Suppressor macrophage (primary cell): Measurements from ENCODE around the gene PLXNB3.
"Not testable (repeated sequence)": the region's sequence is repeated elsewhere in the genome, so short reads cannot be mapped to it uniquely, and the experiment has no call there.

Experiments used
- DNase-seq, 4 experiments: peaks; one replicate each; pipeline ENCODE4 v3.0.0-alpha.2; 2020 to 2022

The PLXNB3 gene

DNA sequence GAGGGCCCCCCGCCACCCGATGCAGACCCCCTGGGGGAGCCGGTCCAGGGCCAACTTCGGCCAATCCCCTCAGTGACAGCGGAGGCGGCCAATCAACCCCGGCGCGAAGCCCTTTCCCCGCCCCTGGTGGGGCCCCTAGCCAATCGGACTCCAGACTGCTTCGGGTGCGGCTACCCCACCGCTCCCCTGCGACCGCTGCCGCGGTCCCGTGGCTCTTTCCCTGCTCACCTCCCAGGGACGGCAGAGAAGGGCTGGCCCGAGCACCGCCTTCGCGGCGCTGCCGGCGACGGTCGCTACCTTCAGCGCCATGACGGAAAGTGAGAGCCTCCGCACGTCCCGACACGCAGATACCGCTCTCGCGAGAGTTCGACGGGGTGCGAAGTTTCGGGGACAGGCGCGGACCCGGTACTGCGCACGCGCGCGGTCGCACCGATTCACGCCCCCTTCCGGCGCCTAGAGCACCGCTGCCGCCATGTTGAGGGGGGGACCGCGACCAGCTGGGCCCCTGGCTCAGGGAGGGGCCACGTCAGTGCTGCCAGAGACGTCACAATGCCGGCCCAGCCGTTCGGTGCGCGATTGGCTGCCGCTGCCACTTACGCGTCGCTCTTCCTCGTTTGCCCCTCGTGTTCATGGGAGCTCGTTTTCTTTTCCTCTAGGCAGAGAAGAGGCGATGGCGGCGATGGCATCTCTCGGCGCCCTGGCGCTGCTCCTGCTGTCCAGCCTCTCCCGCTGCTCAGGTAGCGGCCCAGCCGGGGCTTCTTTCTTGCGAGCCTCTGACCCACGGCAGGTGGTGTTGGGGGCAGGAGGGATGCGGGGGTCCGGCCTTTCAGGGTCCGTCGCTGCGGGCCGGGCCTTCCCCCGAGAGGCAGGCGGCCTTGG lies 30.2 kb downstream of the PLXNB3 start, which contains the start of the genes IDH3G and SSR4:
IDH3G (minus strand) TSS at position 358 of the 879 bp plus-strand sequence; CDS start at position 309, 49 bp downstream.
SSR4 (plus strand) TSS at position 651 of the 879 bp plus-strand sequence; CDS start at position 671, 20 bp downstream.
- DNase-seq = peak; percentile 95 to 97 (median 96)

DNA sequence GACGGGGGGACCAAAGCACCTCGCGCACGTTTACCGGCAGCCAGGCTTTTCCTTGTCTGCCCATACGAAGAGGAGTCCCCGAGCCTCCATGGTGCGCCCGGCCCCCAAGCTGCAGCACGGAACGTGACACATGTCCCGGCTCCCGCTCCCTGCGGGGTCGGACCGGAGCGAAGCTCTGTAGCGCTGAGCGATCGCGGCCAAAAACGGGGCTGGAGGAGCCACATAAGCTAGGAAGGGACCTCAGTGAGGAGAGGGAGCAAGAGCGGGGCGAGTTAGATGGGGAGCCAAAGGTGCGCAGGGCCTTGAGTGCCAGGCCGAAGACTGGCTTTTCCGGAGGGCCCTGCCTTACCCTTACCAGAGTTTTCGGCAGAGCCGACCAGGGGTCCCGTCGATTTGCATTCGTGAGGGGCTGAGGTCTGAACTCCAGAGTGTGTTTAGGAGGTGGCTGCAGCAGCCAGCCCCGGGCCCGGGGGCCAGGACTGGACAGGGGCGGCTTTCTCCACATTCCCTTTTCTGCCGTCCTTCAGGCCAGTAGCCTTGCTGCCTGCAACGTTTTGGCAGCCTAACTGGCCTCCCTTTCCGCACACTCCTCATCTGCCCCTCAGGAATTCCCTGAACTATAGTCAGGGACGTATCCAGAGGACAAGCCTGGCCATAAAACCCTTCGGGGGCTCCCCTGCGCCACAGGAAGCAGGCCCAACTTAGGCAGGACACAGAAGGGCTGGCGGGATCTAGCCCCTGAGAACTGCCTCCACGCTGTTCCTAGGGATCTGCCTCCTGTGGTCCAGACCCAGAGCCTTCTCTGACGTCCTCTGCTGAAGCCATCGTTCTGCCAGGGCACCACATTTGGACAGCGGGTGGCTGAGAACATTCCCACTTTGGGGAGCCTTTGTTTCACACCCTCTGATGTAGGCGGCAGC lies 31.1 kb downstream of the PLXNB3 start:
- peak in 3 of 4 experiments; percentile 9 to 35 (median 23) for DNase-seq

DNA sequence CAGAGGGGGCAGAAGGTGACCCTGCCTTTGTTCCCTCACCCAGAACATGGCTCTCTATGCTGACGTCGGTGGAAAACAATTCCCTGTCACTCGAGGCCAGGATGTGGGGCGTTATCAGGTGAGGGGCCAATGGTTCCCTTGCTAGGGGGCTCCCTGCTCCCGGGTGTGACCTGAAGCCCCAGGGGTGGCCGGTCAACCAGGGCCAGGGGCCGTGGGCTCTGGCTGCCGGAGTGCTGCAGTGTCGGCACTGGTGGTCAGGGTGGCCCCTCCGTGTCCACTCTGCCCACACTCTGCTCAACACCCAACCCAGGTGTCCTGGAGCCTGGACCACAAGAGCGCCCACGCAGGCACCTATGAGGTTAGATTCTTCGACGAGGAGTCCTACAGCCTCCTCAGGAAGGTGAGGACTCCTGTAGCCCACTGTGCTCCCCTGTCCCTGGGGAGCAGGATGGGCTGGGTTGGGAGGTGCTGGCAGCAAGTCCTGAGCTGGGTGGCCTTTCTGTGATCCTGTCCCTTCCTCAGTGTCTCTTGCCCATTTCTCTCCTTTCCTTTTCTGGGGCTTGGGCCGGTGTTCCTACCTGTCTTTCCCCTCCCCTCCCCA lies 33.5 kb downstream of the PLXNB3 start:
- no peak for DNase-seq

DNA sequence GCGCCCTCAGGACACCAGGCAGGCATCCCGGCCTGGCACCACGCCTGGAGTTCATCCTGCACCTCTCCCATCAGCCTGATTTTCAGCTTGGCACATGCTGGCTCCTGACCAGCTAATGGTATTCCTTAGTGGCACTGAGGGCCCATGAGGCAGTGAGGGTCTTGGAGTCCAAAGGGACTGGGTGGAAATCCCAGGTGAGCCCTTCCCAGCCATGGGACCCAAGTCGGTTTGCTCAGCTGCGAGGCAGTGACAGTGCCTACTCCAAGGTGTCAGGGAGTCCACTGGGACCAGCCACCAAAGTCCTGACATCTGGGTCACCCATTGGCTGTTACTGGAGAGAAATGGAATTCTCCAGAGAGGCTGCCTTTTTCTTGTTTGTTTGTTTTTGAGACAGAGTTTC lies 35.3 kb downstream of the PLXNB3 start:
- no peak for DNase-seq

DNA sequence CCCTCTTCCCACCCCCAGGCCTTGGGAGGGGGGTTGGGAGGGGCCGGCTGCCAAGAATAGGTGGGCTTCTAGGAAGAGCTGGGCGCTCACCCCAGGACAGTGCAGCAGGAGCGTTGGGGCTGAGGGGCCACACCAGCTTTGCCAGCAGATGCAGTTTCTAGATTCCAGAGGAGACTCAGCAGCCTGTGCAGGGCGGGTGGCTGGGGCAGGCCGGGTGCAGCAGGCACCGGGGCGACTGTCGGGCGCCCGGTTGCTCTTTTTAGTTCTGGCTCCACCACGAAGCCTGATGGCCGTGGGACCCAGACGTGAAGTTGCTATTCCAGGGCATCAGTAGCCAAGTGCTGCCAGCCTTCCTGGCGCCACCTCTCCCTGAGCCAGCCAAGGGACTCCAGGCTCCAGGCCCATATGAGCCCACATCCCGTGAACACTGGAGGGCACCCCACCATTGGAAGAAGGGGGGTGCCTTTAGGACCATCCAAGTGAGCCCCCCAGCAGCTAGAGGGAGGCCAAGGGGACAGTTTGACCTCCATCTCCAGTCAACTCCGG lies 36.2 kb downstream of the PLXNB3 start:
- no peak for DNase-seq

DNA sequence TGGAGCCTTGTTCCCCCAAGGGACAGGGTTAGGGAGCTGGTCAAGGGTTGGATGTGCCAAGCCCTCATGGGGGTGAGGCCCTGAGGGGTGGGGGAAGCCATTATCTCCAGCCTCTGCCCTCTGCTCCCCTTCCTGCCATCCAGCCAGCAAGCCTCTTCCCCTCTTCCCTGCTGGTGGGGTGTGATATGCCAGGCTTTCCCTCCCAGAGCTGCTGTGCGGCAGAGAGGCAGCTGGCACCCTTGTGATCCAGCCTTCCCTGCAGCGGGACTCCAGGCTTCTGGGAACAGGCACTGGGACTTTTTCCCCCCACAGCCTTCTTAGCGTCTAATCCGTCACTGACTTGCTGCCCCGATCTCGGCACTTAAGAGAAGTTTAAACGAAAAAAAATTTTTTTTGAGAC lies 36.7 kb downstream of the PLXNB3 start:
- DNase-seq = no peak

DNA sequence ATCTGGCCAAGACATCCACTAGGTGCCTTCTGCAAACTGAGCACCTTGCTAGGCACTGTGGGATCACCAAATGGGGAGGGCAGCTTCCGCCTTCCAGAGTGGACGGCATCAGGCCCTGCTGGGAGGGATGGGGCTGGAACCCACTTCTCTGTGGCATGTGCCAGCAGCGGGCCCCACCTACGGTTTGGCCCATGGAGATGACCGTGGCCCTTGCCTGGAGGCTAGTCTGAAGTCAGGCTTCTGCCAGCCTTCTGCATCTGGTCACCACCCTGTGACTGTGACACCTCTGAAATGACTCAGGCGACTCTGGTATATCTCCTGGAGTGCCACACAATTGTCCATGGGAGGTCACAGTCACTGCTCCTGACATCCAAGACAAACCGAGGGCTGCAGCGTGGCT lies 37.6 kb downstream of the PLXNB3 start:
- DNase-seq = peak; percentile 24 to 65 (median 52)

DNA sequence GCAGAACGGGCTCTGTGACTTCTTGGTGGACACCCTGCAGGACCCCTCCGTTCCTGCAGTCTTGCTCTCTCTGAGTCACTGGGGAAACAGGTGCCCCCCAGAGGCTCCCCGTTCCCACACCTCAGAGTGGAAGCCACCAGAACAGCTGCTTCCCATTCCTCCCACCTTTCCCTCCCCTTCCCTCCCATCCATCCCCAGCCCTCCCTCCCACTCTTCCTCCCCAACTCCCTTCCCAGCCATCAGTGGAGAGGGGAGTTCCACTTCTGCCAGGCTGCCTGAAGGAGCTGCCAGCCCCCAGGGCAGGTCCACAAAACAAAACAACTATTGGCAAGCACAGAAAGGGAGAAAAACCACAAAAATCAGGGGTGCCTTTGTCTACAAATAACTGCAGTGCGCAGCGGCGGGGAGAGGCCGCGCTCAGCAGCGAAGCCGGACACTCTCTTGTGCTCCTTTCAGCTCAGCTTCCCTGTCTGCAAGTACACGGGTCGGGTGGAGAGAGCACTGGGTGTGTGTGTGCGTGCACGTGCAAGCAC lies 38.5 kb downstream of the PLXNB3 start:
- no peak for DNase-seq

DNA sequence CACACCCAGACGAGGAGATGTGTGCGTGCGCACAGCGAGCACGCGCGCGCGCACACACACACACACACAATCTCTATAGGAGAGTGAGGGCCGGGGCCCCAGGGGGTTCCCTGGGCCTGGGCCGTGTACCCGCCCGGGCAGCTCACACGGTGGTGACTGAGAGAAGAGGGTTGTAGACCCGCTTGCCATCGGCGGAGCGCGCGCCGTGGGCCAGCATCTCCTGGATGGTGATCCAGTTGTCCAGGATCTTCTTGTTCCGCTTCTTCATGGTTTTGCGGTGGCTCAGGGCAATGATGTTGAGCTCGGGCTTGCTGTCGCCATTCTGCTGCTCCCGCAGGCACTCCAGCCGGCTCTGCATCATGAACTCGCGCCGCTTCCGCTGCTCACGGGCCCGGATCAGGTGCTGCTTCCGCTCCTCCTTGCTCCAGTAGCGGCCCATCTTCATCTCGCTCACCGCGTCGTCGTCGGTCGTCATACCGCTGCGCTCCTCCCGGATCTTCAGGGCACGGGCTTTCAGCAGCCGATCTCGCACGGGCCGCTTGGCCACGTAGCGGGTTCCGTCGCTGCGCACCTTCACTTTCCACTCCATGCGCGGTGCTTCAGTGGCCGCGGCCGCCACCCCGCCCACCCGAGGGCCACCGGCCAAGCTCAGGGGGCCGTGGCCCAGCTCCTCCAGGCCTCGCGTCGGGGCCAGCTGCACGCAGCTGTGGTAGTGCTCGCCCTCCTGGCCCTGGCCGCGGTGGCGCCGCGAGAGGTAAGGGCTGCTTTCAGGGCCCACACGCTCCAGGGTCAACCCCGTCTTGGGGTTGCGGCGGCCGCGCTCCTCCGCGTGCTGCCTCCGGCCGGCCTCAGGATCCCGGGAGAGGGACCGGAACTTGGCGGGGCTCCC lies 39.4 kb downstream of the PLXNB3 start:
- DNase-seq = no peak

DNA sequence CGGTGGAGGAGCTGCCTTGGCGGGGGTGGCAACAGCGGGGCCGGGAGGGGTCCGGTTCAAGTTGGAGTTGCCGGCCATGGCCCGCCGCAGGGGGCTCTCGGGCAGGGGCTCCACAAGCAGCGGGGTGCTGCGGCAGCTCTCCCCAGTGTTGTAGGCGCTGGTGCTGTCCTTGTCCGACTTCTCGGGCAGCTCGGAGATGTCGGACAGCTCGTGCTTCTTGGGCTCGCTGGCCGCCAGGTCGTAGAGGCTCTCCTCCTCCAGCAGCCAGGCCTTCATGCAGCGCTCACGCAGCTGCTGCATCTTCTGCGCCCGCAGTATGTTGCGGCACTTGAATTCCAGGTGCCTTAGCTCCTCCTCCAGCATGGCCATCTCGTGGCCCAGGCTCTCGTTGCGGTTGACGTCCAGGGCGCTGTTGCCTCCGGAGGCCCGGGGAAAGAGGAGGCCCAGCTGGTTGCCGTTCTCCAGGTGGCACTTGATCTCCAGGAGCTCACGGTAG lies 40.1 kb downstream of the PLXNB3 start:
- no peak for DNase-seq

DNA sequence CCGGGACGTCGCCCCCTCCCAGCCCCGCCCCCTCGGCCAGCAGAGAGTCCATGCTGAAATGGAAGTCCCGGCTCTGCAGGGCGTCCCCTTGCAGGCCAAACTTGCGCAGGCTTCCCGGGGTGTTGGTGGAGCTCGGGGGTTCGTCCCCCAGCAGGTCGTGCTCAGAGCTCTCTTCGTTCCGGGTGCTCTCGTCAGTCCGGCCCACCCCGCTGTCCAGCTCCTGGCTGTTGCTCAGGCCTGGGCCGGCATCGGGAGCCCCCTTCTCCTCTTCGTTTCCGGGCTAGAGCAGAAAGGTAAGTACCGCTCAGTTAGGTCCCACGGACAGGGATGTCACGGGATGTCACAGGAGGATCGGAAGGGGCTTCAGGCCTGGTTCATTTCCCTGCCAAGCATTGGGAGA lies 40.6 kb downstream of the PLXNB3 start:
- no peak for DNase-seq

DNA sequence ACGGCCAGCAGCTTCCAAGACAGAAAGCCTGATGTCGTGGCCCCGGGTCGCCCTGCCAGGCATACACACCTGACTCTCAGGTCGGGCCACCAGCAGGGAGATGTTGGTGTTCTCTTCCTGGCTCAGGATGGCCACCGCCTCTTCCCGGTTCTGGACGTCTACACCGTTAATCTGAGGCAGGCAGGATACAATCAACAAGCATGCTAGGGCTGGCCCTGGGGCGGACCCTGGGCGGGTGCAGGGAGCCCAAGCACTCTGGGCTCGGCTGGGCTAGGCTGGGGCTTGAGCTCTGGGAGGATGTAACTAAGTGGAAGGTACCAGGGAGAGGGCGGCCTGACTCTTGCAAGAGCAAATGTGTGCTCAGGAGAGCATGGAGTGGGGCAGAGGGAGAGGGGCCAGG lies 41.4 kb downstream of the PLXNB3 start:
- no peak for DNase-seq

DNA sequence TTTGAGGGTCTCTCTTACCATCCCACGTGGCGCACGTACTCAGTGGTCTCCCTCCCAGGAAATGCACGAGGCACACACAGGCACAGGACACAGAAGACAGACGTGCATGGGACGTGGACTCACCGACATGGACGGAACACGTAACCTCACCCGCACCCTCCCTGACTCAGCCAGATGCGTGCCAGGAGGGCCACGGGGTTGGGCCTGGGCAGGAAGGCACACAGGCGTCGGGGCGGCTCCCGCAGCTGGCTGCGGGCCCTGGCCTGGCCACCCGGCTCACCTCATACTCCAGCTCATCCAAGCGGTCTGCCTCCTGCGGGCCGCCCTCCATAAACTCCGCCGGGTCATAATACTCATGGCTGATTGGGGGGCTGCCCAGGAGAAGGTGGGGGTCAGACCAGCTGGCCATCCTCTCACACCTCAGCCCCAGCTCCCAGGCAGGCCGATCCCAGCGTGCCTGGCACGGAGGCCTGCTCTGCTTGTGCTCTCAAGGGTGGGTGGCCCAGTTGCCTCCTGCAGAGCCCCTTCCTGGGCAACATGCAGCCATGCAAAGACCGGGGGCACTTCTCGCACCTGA lies 43.0 kb downstream of the PLXNB3 start:
- DNase-seq = no peak

DNA sequence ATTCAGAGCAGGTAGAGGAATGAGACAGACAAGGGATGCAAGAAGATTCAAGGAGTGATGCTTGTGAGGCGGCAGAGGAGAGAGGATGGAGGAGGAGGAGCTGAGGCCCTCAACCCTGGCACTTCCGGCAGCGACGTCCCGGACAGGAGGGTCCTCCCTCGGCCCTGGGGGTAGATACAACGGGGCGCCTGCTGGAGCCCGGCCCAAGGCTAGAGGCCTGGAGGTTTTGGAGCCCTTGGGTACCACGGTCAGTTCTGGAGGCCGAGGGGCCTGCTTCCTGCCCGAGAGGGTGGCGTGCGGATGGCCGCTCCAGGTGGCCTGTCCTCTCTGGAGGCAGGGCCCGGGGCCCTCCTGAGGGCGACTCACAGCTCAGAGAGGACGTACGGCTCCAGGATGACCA lies 43.9 kb downstream of the PLXNB3 start:
- DNase-seq = no peak

DNA sequence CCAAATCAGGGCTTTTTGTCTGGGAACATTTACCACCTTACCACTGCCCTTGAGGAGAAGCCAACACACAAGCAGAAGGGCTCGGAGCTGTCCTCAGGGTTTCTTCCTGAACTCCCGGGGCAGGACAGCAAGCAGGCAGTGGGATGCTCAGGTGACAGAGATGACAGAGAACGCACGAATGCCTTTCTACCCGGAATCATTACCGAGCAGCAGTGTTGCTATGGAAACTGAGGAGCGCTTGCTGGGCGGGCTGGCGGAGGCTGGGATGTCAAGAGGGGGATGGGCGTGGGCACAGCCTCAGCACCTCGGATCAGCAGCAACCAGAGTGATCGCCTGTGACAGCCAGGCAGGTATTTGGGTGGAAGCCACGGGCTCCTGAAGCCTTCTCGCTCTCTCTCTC lies 48.2 kb downstream of the PLXNB3 start:
- no peak for DNase-seq

DNA sequence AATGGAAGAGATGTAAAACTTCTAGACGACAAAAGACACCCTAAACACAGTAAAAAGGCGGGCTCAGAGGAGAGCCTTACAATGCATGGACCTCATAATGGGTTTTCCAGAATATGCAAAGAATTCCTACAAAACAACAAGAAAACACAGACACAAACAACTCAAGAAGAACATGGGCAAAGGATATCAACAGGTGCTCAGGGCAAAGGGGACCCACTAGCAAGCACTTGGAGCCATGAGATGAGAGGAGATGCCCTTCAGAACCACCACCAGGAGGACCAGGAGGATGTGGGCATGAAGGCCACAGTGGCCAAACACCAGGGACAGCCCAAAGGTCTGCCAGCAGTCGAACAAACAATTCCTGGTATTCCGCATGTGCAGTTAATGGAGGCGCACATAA lies 49.1 kb downstream of the PLXNB3 start:
- DNase-seq = no peak

DNA sequence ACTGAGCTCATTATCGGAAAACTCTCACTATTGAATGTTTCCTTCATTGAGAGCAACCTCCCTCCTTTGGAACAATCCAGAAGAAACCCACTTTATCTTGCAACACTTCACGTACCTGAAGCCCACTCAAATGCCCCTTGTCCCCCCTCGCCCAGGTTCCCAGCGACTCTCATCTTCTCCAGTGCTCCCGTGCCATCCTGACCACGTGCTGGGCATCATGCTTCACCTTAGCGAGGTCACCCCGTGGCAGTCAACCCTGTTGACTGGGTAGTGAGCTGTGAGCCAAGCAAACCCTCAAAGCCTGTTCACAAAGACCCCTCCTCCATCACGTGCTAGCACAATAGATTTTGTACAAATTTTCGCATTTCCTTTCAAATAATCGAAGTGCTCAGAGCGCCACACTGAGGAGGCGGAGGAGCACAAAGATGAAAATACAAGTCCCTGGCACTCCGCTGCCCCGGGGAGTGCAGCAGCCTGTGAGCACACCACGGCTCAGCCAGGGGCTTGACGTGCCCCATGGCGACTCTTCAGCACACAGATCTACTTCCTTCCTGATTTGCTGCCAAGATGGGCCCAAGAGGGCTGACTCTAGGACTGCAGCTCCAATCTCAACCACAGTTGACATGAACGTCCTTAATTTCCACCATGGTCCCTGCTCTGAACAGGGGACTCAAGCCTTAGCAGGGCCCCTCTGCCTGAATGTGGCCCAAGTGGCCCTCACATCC lies 50.7 kb downstream of the PLXNB3 start:
- peak in 3 of 4 experiments; percentile 11 to 29 (median 22) for DNase-seq

DNA sequence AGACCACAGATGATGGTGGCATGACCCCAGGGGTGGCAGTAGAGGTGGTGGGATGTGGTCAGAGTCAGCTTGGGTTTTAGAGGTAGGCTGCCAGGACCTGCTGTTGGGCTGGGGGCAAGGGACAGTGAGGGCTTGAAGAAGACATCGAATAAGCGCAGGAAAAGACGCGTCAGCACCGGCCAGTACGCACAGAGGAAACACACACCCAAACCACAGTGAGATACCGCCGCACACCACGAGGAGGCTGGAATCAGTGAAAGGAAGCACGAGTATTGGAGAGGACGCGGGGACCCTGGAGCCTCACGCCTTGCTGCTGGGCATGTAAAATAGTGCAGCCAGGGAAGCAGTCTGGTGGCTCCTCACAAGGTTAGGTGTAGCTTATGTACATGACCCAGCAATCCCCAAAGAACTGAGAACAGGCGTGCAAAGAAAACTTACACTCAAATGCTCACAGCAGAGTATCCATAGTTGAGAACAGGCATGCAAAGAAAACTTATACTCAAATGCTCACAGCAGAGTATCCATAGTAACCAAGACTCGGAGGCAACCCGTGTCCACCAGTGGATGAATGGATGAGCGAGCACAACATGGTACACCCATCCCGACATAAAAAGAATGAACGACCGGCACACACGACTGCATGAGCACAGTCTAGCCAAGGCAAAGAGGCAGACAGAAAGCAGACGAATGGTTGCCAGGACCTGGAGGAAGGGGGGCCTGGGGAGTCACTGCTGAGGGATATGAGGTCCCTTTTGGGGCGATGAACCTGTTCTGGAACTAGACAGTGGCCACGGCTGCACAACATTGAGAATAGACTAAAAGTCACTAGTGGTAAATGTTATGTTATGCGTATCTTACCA lies 53.0 kb downstream of the PLXNB3 start:
- DNase-seq = peak; percentile 18 to 49 (median 25)

DNA sequence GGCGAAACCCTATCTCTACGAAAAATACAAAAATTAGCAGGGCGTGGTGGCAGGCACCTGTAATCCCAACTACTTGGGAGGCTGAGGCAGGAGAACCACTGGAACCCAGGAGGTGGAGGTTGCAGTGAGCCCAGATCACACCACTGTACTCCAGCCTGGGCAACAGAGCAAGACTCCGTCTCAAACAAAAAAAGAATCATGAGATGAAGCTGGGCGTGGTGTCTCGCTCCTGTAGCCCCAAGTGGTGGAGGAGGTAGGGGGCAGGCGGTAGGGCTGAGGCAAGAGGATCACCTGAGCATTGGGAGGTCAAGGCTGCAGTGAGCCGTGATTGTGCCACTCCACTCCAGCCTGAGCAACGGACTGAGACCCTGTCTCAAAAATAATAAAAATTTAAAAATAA lies 54.0 kb downstream of the PLXNB3 start:
- DNase-seq = not testable (repeated sequence)
